Gastrocnemius medialis (tissue), 4 donors: Measurements from ENCODE around the gene ECHDC1.

ENCODE experiments used
- POLR2A ChIP-seq, 2 donors: fragments of 450-650 bp; IDR thresholded peaks; one replicate each; pipeline ENCODE4 v1.6.1; 2017; ENCODE audit warnings: antibody characterized with exemption in 2 of 2, mild to moderate bottlenecking in 2 of 2, moderate library complexity in 2 of 2
- TF ChIP-seq, protein P1 (sequence below), 5 experiments: fragments of 450-650 bp in 3 of 5; fragments of 200-600 bp in 2 of 5; sonication (generic) in 2 of 5; IDR thresholded peaks in 4 of 5; conservative IDR thresholded peaks in 1 of 5; 1 replicate in 4 of 5; 2 replicates in 1 of 5; pipeline ENCODE4 v1.5.1; 2016 to 2019; ENCODE audit warnings: antibody characterized with exemption in 5 of 5, mild to moderate bottlenecking in 3 of 5, moderate library complexity in 3 of 5

- TF ChIP-seq, protein P1, sequence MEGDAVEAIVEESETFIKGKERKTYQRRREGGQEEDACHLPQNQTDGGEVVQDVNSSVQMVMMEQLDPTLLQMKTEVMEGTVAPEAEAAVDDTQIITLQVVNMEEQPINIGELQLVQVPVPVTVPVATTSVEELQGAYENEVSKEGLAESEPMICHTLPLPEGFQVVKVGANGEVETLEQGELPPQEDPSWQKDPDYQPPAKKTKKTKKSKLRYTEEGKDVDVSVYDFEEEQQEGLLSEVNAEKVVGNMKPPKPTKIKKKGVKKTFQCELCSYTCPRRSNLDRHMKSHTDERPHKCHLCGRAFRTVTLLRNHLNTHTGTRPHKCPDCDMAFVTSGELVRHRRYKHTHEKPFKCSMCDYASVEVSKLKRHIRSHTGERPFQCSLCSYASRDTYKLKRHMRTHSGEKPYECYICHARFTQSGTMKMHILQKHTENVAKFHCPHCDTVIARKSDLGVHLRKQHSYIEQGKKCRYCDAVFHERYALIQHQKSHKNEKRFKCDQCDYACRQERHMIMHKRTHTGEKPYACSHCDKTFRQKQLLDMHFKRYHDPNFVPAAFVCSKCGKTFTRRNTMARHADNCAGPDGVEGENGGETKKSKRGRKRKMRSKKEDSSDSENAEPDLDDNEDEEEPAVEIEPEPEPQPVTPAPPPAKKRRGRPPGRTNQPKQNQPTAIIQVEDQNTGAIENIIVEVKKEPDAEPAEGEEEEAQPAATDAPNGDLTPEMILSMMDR (IDR thresholded peaks at IDR 0.05 in 4 of 5, conservative IDR thresholded peaks at IDR 0.05 in 1 of 5) = no peak
- no peak for TF ChIP-seq POLR2A (IDR thresholded peaks at IDR 0.05)
Measured at GRCh38 chr6:127262896-127263295, 80.5 kb downstream of the ECHDC1 start.
